AG09309 (cell line): ENCODE results near the gene BRPF1.

Experiments
- DNase-seq: peaks from one replicate; pipeline ENCODE4 v3.0.0-alpha.2; 2010; ENCODE audit warnings: low read depth
- H3K4me3 ChIP-seq: 2 replicates; pipeline ENCODE4 v1.5.1; 2011; ENCODE audit warnings: mild to moderate bottlenecking, low read depth, low read length, moderate library complexity; ENCODE audit not compliant: control insufficient read depth
- CTCF ChIP-seq: IDR thresholded peaks from 2 replicates; pipeline ENCODE4 v1.5.1; 2011; ENCODE audit warnings: mild to moderate bottlenecking, low read depth, low read length, inconsistent platforms; ENCODE audit not compliant: insufficient read depth, control insufficient read depth; ENCODE audit errors: missing control alignments

Gene BRPF1

GRCh38 chr3:9797196-9797945 lies 65.8 kb downstream of the BRPF1 start:
- no peak for DNase-seq
- H3K4me3 ChIP-seq: no peak overlapping the region
- no peak for TF ChIP-seq CTCF
